HL-60/S4 treated with retinoic acid at 250 ng/mL for 4 days and 3 days (cell line): ENCODE measurements around the gene SLC2A8.

Experiments
- in situ Hi-C: fragments of 300-500 bp; cut with MboI; formaldehyde crosslinking; loops from 2 replicates; pipeline ENCODE4 v1.7.0; 2022; ENCODE audit warnings: low sequenced_read_pairs

Gene SLC2A8

DNA sequence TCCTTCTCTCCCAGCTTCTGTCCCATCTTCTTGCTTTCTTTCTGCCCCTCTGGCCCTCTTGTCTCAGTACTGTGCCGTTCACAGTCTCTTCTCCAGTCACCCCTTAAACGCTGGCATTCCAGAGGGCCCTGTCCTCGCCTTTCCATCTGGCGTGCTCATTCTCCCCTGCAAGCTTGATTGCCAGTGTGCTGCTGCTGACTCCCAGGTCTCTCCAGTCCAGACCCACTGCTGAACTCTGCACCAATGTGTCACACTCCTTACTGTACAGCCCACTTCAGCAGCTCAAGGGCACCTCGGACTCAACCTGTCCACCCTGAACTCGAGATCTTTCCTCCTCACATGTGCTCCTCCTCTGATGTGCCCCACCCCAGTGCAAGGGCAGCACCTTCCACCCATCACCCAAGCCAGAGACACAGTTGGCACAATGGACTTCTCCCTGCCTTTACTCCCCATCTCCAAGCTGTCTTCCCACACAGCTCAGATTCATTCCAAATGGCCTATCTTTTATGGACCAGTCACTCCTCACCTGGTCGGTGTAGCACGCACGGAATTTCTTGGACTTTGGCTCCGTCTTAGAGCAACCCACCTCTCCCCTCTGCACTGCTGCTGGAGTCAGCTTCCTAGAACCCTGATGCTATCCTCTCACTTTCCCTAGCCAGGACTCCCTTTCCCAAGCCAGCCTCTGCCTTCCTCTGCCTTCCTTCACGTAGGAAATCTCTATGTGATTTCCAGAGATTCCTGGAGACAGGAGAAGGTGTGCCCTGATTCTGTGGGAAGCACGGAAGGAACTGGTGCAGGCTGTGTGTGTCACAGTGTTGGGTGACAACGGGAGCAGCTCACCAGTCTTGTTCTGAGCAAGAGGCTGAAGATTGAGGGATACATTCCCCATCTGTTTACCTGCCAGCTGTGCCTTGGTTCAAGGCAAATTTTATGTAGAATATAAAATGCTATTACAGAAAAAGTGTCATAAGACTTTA lies 26.0 kb upstream of the SLC2A8 start:
- in situ Hi-C loops, result no loop called here

- in situ Hi-C loops, result no loop called here
These were observed 16.5 kb upstream of the SLC2A8 start for GRCh38 chr9:127380479-127380878.

DNA sequence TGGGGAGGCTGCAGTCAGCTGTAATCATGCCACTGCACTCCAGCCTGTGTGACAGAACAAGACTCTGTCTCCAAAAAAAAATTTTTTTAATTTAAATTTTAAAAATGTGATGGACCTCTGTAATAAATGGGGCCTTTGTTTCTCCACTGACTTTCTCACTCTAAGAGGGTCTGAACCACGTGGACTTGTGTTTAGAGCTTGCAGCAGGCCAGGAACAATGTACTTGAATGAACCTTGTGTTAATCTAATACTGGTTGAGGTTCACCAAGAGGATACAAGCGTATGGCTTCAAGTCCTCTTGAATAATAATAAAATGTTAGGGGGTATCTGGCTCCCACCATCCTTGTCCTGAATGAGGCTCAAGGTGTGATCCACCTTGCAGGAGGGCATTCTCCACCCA lies 14.4 kb upstream of the SLC2A8 start:
- in situ Hi-C loops, result no loop called here

- in situ Hi-C loops, result no loop called here
These were observed 12.8 kb upstream of the SLC2A8 start for GRCh38 chr9:127384016-127384730.

- in situ Hi-C loops, result no loop called here
These were observed 12.1 kb upstream of the SLC2A8 start for GRCh38 chr9:127384901-127385300.

GRCh38 chr9:127386249-127386648 lies 10.7 kb upstream of the SLC2A8 start:
- in situ Hi-C loops, result no loop called here

- in situ Hi-C loops, result no loop called here
These were observed 10.0 kb upstream of the SLC2A8 start for GRCh38 chr9:127386981-127387380.

DNA sequence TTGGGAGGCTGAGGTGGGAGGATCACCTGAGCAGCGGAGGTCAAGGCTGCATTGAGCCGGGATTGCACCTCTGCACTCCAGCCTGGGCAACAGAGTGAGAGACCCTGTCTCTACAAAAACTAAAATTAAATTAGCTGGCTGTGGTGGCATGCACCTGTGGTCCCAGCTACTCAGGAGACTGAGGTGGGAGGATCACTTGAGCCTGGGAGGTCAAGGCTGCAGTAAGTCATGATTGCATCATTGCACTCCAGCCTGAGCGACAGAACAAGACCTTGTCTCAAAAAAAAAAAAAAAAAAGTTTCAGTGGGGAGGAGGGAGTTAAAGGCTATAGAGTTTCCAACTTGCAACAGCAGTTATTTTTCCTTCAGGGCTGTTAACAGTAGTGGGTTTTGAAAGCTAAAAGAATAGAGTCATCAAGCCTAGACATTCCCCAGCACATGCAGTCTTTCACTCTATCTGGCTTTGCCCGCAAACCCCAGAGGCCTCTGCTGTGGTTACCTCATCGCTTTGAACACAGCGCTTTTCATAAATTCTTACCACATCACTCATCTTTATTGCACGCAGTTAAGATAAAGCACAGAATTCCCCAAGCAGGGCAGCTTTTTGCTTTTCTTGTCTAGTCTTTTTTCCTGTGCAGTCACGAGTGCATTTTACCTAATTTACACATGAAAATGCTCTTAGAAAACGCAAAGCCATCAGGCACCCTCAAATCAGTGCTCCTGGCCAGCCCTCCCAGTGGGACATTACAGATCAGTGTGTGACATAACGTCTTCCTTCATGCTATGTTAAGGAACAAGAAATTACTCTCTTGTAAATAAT lies 8.7 kb upstream of the SLC2A8 start:
- in situ Hi-C loops, result no loop called here

DNA sequence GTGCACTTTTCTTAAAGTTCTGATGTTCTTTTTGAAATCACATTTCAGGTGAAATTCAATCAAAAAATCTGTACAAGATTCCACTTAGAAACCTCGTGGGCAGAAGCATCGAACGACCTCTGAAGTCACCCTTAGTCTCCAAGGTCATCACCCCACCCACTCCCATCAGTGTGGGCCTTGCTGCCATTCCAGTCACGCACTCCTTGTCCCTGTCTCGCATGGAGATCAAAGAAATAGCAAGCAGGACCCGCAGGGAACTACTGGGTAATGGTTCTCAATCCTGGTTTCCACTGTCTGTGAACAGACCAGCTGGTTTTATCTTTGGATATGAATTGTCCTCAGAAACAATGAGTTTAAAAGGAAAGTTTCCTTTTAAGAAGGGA lies 8.1 kb upstream of the SLC2A8 start:
- in situ Hi-C loops, result no loop called here

DNA sequence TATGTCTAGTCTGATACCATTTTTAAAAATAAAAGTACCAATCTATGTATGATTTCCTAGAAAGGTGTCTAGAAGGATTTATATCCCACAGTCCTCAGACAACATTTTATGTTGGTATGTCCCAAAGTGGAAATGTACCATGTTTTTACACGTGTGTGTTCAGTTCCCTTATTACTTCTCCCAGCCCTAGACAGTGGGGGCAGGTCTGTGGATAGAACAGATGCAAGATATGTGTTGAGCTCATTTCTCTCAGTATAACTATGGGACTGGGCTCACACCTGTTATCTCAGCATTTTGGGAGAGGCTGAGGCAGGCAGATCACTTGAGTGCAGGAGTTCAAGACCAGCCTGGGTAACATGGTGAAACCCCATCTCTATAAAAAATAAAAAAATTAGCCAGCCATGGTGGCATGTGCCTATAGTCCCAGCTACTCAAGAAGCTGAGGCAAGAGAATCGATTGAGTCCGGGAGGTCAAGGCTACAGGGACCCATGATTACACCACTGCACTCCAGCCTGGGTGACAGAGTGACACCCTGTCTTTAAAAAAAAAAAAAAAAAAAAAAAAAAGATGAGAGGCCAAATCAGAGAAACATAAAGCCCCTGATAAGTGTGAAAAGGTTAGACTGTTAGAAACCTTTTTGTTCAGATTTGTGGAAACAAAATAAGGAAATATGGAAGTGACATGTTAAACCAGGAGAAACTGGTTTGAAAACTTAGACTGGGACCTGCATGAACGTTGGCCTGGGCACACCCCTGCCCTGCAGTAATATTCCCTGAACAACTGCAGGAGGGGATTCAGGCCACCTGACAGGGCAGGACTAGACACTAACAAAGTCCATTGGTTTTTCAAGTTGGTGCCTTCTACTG lies 7.4 kb upstream of the SLC2A8 start:
- in situ Hi-C loops, result no loop called here

DNA sequence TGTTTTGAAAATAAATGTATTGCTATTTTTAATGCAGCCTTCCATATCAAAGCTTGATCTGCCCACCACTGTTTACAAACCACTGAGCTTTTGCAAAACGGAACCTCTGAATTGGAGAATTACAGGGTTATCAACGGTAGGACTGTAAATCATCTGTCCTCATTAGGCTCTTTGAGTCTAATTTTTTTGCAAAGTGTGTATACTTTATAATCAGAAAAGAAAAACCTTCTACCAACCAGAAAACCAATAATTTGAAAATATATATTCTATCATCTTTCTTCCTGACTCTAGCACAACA lies 6.8 kb upstream of the SLC2A8 start:
- in situ Hi-C loops, result no loop called here

DNA sequence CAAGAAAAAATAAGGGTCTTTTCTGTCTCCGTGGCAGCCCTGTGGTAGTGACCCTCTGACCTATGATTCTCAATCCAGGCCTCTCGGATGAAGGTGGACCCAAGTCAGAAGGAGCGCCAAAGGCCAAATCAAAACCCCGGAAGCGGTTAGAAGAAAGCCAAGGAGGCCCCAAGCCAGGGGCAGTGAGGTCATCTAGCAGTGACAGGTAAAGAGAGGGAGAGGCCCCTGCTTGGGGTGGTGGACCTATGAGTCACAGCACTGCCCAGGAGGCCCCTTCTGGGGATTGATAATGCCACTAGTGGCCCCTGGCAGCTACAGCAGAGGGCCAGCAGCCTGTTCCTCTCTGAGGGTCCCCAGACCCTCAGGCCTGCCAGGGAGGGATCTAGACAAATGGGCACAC lies 6.4 kb upstream of the SLC2A8 start:
- in situ Hi-C loops, result no loop called here

DNA sequence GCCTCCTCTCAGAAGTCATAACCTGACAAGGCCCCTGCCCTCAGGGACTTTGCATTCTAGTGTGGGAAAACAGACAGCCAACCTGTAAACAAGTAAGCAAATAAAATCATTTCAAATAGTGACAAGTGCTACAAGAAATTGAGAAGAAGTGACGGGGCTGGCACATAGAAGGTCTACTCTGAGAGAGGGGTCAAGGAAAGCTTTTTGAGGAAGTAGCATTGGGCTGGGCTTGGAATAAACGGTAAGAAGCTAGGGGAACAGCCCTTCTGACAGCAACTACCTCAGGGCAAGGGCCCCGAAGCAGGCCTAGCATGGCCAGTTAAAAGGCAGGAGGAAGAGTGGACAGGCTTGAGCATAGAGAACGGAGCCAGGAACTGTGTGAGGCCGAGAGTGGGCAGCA lies 4.8 kb upstream of the SLC2A8 start:
- in situ Hi-C loops, result no loop called here

DNA sequence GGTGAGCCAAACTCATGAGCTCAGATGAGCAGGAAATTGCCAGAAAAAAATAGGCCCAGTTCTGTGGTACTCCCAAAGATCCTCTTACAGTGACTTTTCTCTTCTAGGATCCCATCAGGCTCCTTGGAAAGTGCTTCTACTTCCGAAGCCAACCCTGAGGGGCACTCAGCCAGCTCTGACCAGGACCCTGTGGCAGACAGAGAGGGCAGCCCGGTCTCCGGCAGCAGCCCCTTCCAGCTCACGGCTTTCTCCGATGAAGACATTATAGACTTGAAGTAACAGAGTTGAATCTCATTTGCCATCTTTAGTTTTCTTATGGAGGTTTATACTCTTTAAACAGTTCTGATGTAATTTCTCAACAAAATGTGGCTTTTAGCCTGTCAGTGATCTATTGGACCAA lies 4.0 kb upstream of the SLC2A8 start:
- in situ Hi-C loops, result no loop called here

GRCh38 chr9:127393645-127394044 lies 3.3 kb upstream of the SLC2A8 start:
- in situ Hi-C loops, result no loop called here

DNA sequence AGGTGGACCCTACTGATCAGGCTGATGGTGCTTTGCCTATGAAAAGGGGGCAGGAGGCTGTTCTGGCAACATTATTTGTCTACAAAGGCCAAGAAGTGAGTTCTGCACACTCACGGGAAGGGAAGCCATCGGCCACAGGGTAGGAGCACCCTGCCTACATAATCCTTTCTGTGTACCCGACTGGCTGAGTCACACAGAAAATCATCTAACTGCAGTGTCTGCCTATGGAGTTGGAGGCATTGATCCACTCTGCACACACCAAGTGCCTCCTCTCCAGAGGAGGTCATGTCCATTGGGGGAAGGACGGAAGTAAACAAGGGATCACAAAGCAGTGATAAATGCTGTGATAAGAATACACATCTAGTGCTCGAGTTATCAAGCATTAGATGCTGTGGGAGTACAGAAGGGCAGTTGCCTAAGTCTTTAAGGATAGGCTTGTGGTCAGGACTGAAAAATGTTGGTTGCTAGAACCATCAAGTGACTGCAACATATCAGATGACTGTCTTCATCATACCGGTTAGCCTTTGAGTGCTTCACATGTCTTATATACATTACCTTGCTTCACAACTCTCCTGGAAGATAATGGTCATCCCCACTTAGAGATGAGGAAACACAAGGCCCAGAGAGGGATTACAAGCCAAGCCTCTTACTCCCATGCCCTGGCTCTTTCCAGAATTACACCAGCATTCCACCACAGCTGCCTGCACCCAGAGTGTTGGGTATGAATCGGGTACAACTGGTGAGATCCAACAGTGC lies 1.3 kb upstream of the SLC2A8 start:
- in situ Hi-C loops, result no loop called here

DNA sequence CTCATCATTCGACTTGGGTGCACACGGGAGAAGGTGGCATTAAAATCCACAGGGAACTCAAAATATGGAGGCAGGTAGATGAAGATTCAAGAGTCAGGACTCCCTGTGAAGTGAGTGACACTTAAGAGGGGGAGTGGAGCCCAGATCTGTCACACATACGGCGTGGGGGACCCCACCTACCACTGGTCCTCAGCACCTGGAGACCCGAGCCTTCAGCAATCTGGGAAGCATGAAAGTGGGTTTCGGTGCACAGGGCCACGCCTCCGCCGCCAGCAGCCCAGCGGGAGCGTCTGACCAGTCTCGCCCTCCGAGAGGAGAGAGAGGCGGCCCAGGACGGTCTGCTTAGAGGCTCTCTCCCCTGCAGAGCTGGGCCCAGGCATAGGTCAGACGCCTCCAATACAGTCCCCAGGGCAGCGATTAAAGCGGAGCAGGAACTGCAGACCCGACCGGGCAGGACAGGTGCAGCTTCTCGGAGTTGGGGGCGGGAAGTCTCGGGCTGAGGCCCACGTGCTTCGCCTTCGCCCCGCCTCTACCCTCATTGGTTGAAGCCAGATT lies 639 bp upstream of the SLC2A8 start:
- in situ Hi-C loops, result no loop called here

DNA sequence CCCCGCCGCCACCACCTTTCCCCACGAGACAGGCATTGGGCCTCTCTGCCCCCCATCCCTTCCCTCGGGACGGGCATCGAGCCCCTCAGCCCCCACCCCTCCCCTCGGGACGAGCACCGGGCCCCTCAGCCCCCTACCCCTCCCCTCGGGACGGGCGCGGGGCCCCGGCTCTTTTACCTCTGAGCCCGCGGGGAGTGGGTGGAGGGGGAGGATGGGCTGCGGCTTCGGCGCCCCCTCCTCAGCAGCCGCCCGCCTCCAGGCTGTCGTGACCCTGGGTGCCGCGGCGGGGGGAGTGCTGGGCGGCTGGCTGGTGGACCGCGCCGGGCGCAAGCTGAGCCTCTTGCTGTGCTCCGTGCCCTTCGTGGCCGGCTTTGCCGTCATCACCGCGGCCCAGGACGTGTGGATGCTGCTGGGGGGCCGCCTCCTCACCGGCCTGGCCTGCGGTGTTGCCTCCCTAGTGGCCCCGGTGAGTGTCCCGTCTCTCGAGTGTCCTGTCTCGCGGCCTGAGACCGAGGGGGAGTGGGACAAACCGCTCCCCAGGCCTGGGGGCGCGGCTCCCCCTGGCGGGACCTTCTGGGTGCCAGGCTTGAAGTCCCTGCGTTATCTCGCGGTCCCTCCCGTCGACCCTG lies 791 bp downstream of the SLC2A8 start:
- in situ Hi-C loops, result no loop called here

GRCh38 chr9:127398275-127398647 lies 1.3 kb downstream of the SLC2A8 start:
- in situ Hi-C loops, result no loop called here
